CD4-positive, alpha-beta T cell treated with Interleukin-17A for 1 hour (primary cell): ENCODE results near the gene RSU1.

ENCODE experiments used
- DNase-seq: peaks from one replicate; pipeline ENCODE4 v3.0.0-alpha.2; 2020

The RSU1 gene

DNA sequence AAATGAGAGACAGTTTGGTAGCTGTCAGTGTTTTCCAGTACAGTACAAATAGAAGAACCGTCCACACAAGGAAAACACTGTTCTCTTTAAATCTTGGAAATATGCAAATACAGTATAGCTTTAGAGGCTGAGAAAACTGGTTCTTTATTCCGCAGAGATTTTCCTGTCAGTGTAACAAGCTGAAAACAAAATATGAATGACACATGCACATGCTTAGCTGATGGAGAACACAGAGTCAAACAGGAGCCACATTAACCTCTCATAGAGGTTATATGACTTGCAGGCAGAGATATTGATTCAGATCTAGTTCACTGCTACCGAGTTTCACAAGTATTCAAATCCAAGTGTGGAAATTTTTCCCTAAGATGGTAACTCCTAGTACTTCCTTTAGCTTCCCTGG, 160.3 kb downstream of the RSU1 start:
- DNase-seq = no peak

DNA sequence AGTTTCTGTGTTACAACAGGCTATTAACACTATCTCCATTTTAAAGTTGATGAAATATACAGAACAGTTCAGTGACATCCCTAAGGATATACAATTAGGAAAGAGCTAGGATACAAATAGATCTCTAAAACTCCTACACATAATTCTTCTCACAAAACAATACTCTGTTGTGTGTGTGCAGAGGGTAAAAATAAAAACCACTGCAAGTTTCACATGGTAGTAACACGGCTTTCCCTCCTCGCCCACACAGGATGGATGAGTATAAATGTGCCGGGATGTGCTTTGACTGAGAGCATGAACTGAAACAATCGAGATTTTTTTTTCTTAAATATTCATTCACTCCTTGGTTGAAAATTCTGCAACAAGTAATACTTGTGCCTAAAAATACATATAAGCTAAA, 164.0 kb downstream of the RSU1 start:
- DNase-seq = no peak

DNA sequence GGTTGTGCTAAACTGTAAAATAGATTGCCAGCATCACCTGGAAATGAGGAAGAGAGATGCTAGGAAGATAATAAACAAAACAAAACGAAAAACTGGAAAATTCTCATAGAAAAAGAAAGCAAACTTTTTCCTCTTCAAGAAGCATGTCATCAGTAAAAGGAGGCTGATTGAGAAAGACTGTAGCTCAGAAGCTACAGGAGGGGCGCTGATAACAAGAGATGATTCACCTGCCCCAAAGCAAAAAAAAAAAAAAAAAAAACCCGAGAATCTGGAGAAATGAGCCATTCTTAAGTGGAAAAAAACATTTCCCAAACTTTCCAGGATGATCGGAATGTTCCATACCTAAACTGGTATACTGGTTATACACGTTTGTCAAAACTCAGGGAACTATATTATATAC, 165.1 kb downstream of the RSU1 start:
- DNase-seq = no peak

DNA sequence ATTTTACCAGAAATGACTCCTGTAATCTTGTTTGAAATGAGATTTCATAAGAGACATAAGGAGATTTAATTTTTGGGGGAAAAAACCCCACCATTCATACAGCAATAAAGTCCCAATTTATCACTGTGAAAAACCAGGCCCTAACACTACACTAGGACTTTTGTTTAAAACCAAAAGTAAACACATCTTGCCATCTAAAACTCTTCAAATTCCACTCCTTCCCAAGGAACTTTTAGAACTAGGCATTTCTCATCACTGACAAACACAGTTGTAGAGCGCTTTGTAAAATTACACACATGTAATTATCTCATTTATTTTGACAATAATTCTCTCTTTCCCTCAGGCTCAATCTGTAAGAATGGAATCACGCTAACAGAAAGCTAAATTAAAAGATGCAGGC, 167.5 kb downstream of the RSU1 start:
- DNase-seq = no peak

DNA sequence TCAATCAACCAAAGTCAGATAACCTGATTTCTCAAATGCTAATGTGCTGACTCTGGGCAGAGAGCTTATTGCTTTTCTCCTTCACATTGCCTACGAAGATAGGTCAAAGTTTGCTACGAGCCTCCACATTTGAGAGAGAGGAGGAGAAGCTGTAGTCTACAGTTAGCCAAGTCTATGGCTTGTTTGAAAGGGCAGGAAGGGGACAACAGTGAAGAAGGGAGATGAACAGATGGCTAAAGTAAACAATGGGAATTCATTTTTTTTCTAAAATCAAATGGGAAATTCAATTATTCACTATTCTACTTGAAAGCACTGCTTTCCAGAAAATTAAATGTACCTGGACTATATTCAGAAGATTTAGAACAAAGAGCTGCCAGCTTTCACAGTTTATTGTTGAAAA, 168.9 kb downstream of the RSU1 start:
- DNase-seq = no peak

DNA sequence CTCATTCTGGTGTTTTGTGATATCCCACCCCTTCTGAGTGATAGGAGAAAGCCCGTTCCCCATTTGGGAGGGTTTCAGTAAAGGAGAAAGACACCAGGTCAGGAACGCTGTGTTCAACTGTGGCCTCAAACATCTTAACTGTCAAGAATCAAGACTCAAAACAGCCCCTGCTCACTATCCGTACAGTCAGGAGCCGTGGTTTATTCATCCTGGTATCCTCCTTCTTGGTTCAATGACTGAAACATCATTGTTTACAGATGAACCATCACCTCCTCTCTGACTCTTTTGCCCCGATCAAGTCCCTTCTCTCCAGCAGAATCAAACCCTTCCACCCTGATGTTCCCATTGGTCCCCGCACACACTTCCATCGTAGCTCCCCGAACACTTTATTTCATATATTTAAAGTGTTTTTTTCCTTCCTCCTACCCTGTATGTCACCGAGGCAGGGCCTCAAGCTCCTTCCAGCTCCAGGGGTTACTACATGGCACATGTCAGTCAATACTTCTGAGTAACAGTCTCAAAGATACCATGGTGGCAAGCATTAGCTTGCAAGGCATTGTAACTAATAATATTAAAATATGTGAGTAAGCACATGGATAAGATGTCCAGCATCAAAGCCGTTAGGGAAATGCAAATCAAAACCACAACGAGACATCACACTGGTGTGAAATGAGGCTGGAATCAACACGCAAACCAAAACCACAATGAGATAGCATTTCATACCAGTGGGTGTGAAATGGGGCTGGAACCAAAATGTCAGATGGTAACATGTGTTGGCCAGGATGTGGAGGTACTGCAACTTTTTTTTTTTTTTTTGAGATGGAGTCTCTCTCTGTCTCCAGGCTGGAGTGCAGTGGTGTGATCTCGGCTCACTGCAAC, 170.8 kb downstream of the RSU1 start:
- DNase-seq = no peak

DNA sequence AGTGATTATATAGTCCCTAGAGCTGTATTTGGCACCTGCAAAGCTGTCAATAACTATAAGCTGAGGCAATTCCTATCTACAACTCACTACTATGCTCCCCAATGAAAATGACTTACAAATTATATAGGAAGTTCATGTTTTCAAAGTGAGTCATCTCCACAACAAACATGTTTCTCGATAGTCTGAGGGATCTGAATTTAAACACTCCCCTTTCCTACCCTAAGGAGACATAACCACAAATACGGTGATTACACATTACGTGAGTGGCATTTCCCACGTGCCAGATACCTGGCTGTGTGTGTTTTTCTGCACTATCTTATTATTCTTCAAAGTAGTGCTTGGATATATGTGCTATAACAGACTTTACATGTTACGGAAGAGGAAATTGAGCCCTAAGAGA, 173.1 kb downstream of the RSU1 start:
- no peak for DNase-seq

DNA sequence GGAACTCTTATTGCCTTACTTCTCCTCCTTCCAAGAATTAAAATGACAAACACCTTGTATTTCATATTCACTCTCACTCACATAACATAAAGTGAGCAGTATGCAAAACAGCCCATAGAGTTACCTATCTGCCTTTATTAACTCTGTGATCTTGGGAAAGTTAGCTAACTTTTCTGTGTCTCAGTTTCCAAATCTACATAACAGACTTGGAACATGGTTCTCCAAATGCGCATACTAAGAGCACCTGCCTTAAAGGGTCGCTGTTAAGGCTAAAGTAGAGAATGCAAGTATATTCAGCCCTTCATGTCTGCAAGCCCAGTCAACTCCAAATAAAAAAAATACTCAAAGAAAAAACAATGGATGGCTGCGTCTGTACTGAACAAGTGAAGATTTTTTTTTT, 173.7 kb downstream of the RSU1 start:
- no peak for DNase-seq

DNA sequence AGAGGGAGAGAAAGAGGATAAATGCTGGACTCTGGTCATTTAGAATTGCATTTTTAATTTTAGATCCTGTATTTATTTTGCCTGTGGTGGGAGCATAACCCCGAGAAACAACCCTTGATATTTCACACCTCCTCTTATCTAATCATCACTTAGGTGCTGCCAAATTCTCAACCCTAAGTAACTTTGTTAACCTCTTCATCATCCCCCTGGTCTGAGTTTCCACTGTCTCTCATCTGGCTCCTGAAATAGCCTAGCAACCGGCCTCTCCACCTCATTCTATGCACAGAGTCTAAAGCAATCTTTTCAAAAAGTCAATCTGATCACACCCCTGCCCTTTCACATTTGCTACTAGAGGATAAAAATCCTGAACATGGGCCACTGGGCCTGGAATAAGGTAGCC, 177.1 kb downstream of the RSU1 start:
- DNase-seq = no peak

DNA sequence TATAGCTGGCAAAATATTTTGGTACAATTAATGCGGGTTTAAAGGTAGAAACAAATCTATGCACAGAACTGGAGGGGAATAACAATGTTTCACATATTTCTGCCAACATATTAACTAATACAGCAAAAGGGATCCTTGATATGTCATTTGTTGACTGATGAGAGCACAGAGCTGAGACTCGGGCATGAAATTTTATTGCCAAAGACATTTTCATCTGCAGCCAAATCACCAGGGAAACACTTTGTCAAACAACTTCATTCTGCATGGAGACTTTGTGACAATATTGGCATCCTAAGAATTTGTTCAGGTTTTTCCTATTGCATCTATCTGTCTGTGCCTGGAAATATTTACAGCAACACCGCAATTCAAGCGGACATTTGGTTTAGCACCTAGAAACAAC, 177.8 kb downstream of the RSU1 start:
- no peak for DNase-seq

DNA sequence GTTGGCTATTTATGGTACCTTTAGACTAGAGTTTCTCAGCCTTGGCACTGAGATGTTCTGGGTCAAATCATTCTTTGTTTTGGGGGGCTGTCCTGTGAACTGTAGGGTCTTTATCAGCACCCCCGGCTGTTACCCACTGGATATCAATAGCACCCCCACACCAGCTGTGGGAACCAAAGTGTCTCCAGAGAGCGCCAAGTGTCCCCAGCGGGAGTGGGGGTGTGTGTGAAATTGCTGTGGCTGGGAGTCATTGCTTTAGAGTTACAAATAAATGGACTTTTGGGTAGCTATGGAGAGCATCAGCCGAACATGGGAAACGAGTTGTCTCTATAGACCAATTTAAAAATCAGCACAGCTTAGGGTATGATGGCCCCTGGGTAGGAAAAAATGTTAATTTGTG, 184.2 kb downstream of the RSU1 start:
- no peak for DNase-seq

DNA sequence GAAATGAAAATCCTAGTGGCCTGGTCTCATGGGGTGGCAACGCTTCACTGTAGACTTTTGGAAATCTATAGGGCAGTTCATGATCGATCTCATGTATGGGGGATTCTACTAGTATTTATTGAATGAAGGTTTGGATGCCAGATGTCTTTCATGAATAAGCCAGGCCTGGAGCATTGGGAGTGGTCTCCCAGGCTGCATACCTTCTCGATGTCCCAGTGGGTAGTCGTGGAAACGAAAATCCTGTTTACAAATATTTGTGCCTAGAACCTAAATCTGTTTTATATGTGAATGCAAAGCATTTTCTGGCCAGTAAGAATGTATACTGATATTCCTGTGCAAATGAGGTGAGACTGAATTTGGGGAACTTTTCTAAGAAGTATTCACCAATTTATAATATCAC, 190.5 kb downstream of the RSU1 start:
- DNase-seq = no peak

DNA sequence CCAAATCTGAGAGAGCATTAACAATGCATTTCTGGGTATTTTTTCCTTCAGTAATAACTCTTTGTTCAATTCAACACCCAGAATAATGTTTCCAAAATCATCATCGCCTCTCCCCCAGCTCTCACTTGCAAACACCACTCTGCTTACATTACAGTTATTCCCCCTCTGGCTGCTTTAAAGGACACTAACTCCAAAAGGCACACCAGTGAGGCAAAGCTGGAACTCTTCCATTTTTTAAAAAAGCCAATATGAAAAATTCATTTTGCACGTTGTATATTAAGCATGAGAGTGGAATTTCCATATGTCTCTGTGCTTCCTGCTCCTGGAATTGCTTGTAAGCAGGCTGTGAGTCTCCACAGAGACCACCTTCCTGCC, 204.3 kb downstream of the RSU1 start:
- DNase-seq = no peak

DNA sequence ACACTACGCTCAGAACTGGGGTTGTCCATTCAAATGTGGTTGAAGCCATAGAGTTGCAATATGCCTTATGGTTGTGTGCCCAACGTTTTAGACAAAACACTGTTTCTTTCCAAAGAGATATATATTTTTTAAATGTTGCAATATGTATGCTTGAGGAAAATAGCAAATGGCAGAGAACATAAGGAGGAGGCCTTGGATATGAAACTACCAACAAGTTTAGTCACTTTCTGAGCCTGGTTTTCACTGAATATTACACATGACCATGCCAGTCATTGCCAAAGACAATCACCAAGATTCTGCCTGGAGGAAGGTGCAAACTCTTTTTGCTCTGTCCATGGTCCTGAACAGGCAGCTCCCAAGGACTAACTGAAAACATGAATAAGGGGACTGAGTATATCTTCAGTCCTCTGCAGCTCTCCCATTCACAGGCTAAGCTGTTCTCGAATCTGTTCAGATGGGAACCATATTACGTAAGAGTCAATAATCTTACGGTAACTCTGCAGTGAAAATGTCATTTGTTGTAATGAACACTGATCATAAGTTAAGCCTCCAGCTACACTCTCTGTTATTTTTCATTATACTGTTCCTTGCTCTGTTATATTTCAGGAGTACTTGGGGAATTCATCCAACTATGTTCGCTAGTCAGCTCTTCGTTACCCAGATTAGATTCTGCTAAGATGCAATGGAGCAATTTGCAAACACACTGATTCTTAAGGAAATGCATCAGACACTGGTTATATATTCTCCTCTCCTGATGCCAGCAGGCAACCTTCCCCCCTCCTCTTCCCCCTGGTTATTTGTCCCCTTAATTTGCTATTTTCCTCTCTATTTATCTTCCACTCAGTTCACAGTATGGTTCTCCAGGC, 204.9 kb downstream of the RSU1 start:
- peak; percentile 2 for DNase-seq

DNA sequence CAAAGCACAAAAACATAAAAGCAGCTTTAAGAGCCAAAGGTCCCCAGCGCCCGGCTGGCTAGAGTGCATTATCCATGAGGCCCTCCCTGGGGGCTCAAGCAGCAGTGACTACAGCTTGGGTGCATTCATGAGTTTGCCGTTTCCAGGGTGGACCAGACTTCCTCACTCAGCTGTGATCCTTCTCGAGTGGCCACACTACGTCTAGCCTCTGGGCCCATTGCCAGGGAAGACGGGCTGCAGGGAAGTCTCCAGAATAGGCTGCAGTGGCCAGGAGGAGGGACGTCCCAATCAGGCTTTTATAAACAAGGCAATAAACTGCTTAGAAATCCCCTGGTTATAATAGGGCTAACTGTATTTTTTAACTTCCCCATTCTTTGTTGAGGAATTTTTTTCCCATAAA, 206.2 kb downstream of the RSU1 start:
- DNase-seq = no peak

DNA sequence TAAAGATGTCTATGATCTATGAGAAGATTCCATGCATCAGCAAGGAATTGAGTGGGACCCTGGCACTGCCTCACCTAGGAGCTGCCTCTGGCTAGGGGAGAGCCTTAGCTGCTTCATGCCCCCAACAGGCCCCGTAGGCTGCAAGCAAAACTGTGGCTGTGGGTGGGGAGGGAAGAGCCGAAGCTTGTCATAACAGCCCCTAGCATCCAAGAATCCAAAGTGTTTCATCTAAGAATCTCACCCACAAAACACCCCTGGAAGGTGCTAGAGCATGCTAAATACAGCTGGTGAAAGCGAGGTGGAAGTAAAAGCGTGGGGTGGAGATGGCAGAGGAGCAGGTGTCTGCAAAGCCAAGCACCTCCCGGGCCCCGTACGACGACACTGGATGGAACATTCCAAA, 208.0 kb downstream of the RSU1 start:
- no peak for DNase-seq

DNA sequence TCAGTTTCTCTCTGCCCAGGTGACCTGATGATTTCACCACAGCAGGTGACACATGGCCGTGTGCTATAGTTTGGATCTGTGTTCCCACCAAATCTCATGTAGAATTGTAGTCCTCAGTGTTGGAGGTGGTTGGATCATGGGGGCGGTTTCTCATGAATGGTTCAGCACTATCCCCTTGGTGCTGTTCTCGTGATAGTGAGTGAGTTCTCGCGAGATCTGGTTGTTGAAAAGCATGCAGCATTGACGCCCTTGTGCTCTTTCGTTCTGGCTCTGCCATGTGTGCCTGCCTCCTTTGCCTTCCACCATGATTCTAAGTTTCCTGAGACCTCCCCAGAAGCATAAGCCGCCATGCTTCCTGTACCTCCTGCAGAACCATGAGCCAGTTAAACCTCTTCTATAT, 210.3 kb downstream of the RSU1 start:
- DNase-seq = no peak

DNA sequence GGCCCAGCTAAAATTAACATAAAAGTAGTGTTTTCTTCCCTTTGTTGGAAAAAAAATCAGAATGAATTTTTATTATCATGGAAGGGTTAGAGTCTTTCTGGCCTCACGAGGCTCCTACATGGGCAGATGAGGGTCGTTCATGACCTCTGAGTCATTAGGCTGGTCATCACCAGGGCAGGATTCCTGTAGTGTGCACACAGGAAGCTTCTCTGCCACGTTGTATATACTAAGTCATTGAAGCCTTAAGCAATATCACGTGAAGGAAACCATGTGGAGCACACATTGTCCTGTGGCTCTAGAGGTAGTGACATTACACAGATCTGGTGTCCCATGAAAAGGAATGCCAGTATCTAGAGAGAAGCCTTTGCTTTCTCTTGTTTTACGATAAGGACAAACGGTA, 210.8 kb downstream of the RSU1 start:
- DNase-seq = no peak

DNA sequence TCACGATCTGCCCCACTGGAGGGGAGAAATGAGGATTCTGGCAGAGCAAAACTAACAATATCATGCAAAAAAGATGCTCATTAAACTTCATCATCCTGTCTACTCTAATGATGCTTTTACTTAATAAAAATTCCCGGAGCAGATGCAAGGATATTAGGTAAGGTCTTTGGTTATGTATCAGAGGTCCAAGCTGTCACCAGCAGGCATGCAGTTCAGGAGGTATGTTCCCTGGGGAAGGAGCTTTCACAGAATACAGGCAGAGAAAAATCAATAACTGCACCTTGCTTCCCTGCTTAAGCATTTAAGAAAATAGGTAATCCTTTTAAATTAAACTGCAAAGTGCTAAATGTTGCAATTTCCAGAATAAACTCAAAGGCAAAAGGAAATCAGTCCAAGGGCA, 213.9 kb downstream of the RSU1 start:
- DNase-seq = no peak

DNA sequence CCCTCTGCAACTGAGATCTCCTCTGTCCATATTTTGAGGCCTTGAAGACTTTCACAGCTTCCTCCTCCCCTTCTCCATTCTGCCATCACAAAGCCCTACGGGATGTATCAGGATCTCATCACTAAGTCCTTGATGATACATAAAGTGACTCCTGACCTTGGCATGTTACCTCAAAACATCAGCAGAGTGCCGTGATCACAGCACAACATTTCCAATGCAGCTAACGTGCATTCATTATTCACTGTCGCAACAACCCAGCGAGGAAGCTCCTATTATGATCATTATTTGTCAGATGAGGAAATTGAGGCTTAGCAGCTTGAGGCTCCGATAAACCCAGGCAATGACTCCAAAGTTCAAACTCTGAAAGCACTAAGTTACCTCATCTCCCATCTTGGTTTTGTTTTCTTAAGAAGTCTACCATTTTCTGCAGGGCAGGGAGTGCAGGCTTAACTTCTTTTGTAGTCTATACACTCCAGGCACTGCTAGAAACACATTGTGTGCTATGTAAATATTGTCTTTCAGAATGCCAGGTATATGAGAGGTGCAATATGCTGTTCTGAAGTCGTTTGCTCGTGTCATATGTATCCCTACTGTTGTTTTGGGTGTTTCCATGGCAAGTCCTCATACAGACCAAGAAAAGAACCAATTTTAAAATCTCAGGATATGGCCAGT, 215.0 kb downstream of the RSU1 start:
- no peak for DNase-seq

DNA sequence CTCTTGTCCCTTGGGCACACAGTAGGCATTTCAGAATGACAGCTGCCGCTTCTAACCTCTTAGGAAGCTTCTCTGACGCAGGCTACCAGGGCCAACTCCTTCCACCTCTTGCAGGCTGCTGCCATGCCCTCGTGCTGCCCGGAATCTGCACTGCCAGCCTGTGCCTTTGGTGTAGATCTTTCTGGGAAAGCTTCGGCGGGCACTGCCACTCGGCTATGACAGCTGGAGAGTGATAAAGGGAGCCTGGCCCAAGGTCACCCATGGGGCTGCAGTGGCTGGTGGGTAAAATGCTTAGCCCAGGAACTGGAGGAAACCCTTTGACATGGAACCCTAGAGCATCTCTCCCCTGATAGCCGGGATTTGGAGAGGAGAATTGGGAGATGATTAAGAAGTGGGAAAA, 217.6 kb downstream of the RSU1 start:
- no peak for DNase-seq

DNA sequence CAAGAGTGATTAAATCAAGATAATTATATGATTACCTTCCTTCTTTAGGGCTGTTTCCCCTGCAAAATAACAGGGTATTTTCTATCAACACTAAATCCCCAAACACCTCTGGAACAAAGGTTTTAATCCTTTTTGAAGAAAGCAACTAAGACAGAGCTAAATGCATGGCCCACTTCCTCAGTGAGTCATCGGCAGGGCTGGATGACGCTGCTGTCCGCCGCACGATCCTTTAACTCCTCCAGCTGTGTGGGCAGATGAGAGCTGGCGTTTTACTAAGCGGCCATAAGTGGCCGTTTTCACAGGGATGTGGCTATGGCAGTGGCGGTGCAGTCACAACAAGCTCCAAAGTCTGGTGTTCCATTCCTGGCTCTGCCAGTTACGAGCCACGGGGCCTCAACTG, 219.6 kb downstream of the RSU1 start:
- no peak for DNase-seq

DNA sequence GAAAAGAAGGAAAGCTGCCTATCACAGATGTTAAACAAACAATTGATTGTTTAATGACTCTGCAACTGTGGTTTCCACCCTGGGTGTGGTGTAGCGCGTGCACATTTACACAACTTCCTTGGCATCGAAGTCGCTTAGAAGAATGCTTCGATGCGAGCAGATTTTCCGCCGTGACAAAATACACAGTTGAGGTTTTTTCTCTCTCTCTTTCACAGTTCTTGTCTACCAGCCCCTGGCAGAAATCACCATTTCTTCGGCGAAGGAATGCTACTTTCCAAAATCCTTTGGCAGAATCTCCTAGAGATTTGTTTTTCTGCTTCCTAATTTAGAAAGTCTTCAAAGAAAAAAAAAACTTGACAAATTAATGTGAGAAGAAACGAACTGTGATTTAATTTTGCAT, 224.8 kb downstream of the RSU1 start:
- no peak for DNase-seq
